ENCODE results near the gene RSPH10B2.
"Not testable (repeated sequence)": the region's sequence is repeated elsewhere in the genome, so short reads cannot be mapped to it uniquely, and the experiment has no call there.

Gene RSPH10B2

DNA sequence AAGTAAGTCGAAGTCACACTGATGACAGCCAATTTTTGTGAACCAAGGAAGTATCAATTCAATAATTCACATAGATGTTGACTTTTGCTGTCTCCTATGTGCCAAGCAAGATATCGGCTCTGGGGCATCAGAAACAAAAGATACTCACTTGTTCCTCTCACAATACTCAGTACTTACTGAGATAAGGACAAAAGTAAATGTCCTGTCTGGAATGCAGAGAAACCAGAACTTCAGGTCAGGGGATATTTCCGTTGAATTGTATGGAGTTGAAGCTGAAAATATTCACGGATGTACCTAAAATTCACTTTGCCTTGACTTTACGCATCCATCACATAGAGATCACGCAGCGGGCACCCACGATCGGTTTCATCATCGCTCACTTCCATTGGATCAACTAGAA is 83.2 kb downstream of the RSPH10B2 start:
- H3K9me3 ChIP-seq; H3K27me3 ChIP-seq (ENCODE audit: low read depth); H3K4me1 ChIP-seq; DNase-seq (ENCODE audit: low spot score in 2 of 2); in situ Hi-C loops (cut with MboI; ENCODE audit: low sequenced_read_pairs); H3K36me3 ChIP-seq (replicated peaks); H3K4me3 ChIP-seq: not testable (repeated sequence)

DNA sequence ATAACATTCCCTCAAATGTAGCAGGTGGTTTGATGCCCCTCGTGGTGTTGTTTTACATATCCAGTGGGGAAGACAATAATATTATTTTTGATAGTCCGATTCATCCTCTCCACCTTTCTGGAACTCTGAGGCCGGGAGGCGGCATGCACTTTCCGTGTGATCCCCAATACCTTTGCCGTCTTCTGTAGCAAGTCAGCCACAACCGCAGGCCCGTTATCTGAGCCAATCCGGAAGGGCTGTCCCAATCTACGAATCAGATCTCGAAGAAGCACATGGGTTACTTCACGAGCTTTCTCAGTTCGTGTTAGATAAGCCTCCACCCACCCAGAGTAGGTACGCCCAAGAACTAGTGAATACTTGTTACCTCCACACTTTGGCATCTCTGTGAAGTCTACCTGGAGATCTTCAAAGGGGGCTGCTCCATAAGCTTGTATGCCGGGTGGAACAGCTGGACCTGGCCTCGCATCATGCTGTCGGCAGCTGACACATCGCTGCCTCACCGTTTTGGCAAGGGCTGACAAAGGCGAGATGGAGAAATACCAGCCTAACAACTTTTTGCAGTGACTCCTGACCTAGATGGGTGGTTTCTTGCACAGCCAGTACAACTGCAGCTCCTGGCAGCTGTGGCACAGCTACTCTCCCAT is 88.5 kb downstream of the RSPH10B2 start:
- H3K36me3 ChIP-seq (replicated peaks); DNase-seq (ENCODE audit: low spot score in 2 of 2); H3K27me3 ChIP-seq (ENCODE audit: low read depth); H3K4me1 ChIP-seq; H3K4me3 ChIP-seq; in situ Hi-C loops (cut with MboI; ENCODE audit: low sequenced_read_pairs); H3K9me3 ChIP-seq: not testable (repeated sequence)

DNA sequence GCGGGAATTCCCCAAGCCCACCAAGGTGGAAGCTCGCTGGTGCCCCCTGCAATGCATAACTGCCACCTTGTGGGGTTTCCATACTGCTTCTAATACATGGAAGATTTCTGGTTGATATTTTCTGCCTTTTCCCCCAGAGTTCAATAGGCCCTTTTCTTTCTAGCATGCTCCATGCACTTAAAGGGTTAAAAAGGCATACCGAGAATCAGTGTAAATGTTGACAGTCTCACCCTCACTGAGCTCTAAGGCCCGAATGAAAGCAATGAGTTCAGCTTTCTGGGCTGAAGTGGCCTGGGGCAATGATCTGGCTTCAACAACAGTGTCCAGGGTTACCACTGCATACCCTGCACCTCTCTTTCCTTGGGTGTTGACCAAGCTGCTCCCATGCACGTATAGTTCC is 89.2 kb downstream of the RSPH10B2 start:
- H3K4me1 ChIP-seq; H3K4me3 ChIP-seq; H3K9me3 ChIP-seq; DNase-seq (ENCODE audit: low spot score in 2 of 2); in situ Hi-C loops (cut with MboI; ENCODE audit: low sequenced_read_pairs); H3K36me3 ChIP-seq (replicated peaks); H3K27me3 ChIP-seq (ENCODE audit: low read depth): not testable (repeated sequence)

DNA sequence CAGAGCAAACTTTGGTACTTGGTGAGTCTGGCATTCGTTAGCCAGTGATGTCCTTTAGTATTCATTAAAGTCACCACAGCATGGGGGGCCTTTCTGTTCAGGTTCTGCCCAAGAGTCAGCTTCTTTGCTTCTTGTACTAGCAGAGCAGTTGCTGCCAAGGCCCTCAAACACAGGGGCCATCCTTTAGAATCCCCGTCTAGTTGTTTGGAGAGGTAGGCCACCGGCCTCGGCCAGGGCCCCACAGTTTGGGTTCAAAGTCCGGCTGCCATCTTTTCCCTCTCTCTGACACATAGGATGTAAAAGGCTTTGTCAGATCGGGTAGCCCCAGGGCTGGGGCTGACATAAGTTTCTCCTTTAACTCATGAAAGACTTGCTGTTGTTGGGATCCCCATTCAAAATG is 89.8 kb downstream of the RSPH10B2 start:
- in situ Hi-C loops (cut with MboI; ENCODE audit: low sequenced_read_pairs); H3K27me3 ChIP-seq (ENCODE audit: low read depth); H3K9me3 ChIP-seq; H3K36me3 ChIP-seq (replicated peaks); H3K4me3 ChIP-seq; DNase-seq (ENCODE audit: low spot score in 2 of 2); H3K4me1 ChIP-seq: not testable (repeated sequence)

DNA sequence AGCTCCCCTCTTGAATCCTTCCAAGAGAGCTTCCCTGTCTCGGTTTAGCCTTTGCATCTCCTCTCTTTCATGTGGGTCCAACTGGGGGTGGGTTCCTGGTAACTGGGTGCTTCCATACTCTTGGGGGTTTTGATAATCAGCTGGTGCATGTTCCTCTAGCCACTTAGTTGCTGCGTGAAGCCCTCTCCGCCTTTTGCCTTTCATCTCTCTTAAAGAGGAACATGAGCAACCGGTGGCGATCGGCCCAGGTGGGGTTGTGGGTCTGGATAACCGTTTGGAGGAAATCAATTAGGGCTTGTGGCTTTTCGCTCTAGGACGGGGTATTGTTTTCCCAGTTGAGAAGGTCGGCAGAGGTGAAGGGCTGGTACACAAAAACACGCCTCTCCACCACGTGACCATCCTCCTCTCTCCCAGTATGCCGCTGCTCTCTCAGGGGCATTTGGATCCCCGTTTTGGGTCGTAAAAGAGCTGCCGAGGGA is 92.1 kb downstream of the RSPH10B2 start:
- H3K9me3 ChIP-seq; H3K36me3 ChIP-seq (replicated peaks); H3K27me3 ChIP-seq (ENCODE audit: low read depth); H3K4me1 ChIP-seq; H3K4me3 ChIP-seq; in situ Hi-C loops (cut with MboI; ENCODE audit: low sequenced_read_pairs); DNase-seq (ENCODE audit: low spot score in 2 of 2): not testable (repeated sequence)

DNA sequence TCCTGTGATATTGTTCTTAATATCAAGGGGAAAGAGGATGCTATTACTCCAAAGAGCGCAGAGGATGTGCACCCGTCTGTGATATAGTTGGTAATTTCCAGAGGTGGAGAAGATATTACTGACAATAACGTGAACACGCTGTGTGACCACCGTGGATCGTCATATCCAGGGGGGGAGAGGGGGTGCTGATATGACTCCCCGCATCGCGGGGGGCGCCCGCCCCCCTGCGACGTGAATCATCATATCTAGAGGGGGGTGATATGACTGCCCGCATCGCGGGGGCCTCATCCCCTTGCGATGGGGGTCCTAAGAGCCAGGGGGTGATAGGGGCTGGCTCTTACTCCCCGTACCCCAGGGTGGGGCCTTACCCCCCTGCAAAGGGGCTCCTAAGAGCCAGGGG is 93.8 kb downstream of the RSPH10B2 start:
- H3K4me1 ChIP-seq; H3K36me3 ChIP-seq (replicated peaks); DNase-seq (ENCODE audit: low spot score in 2 of 2); in situ Hi-C loops (cut with MboI; ENCODE audit: low sequenced_read_pairs); H3K27me3 ChIP-seq (ENCODE audit: low read depth); H3K4me3 ChIP-seq; H3K9me3 ChIP-seq: not testable (repeated sequence)
